Right atrium auricular region (tissue), 2 donors: Measurements from ENCODE around the gene SYNPO2. TPM values are rescaled to one million over a fixed set of nuclear protein-coding genes. Genes with fewer than 3 reads are reported as not detected.
"Not testable (repeated sequence)": the region's sequence is repeated elsewhere in the genome, so short reads cannot be mapped to it uniquely, and the experiment has no call there.

Experiments
- DNase-seq: peaks from one replicate; pipeline ENCODE4 v3.0.0-alpha.2; 2019; ENCODE audit warnings: low spot score
- H3K27ac ChIP-seq, 2 donors: fragments of 200-600 bp; sonication (generic); 1 replicate in 1 of 2; 2 replicates in 1 of 2; pipeline ENCODE4 v1.5.1; 2016 to 2019
- H3K27me3 ChIP-seq, 2 donors: fragments of 200-600 bp; sonication (generic); one replicate each; pipeline versions ENCODE4 v1.5.1 to v1.6.0; 2017 to 2019
- H3K36me3 ChIP-seq: fragments of 200-600 bp; sonication (generic); one replicate; pipeline ENCODE4 v1.5.1; 2016
- H3K4me1 ChIP-seq, 2 donors: fragments of 200-600 bp; sonication (generic); one replicate each; pipeline versions ENCODE4 v1.5.1 to v1.6.0; 2017 to 2019
- H3K4me3 ChIP-seq, 2 donors: fragments of 200-600 bp; sonication (generic); 1 replicate in 1 of 2; 2 replicates in 1 of 2; pipeline ENCODE4 v1.5.1; 2017 to 2019; ENCODE audit warnings: mild to moderate bottlenecking in 1 of 2, moderate library complexity in 1 of 2
- H3K9me3 ChIP-seq, 2 donors: fragments of 200-600 bp; sonication (generic); one replicate each; pipeline ENCODE4 v1.5.1; 2019
- CTCF ChIP-seq, 2 donors: fragments of 200-600 bp; sonication (generic); IDR thresholded peaks; one replicate each; pipeline ENCODE4 v1.5.1; 2019; ENCODE audit warnings: antibody characterized with exemption in 2 of 2
- total RNA-seq, 2 donors: library from RNA; depleted of rRNA; stranded (reverse); fragments of >200 nt; gene quantifications; one replicate each; pipeline ENCODE4 v1.1.0, GENCODE V29; 2016

SYNPO2 gene
- total RNA-seq, 2 donors from 2014 or later: 85.3 to 152 TPM

GRCh38 chr4:118867311-118868067 lies 21.2 kb upstream of the SYNPO2 start:
- H3K27me3 ChIP-seq: no peaks in the 10 kb centered on the region
- no peak for TF ChIP-seq CTCF (IDR thresholded peaks at IDR 0.05)

GRCh38 chr4:118869808-118870342 lies 18.8 kb upstream of the SYNPO2 start:
- Histone ChIP-seq H3K9me3 (no peaks in the 10 kb centered on the region), H3K4me3 (no peak overlapping the region), H3K4me1 (peaks cover 0 to 9% of the 10 kb centered on the region in 2 donors), H3K27me3 (no peaks in the 10 kb centered on the region), H3K36me3 (no peaks in the 10 kb centered on the region), H3K27ac (no peak overlapping the region)
- no peak for TF ChIP-seq CTCF (IDR thresholded peaks at IDR 0.05)
- no peak for DNase-seq

More at GRCh38 chr4:118867311-118868067, 21.2 kb upstream of the SYNPO2 start:
- DNase-seq: no peak
- no peak overlapping the region for H3K4me3 ChIP-seq
- no peaks in the 10 kb centered on the region for H3K9me3 ChIP-seq
- no peak overlapping the region for H3K27ac ChIP-seq
- peaks cover 0 to 9% of the 10 kb centered on the region in 2 donors for H3K4me1 ChIP-seq
- H3K36me3 ChIP-seq: no peaks in the 10 kb centered on the region

GRCh38 chr4:118872181-118872580 lies 16.5 kb upstream of the SYNPO2 start:
- no peak for DNase-seq
- Histone ChIP-seq H3K27me3 (no peaks in the 10 kb centered on the region), H3K9me3 (no peaks in the 10 kb centered on the region), H3K36me3 (no peaks in the 10 kb centered on the region), H3K27ac (no peak overlapping the region), H3K4me3 (no peak overlapping the region), H3K4me1 (peaks cover 0 to 6% of the 10 kb centered on the region in 2 donors)
- no peak for TF ChIP-seq CTCF (IDR thresholded peaks at IDR 0.05)

GRCh38 chr4:118877797-118878196 lies 10.9 kb upstream of the SYNPO2 start:
- DNase-seq: no peak
- Histone ChIP-seq H3K4me1 (no peaks in the 10 kb centered on the region), H3K4me3 (no peak overlapping the region), H3K27me3 (no peaks in the 10 kb centered on the region), H3K27ac (no peak overlapping the region), H3K36me3 (no peaks in the 10 kb centered on the region), H3K9me3 (no peaks in the 10 kb centered on the region)
- no peak for TF ChIP-seq CTCF (IDR thresholded peaks at IDR 0.05)

GRCh38 chr4:118878507-118878906 lies 10.1 kb upstream of the SYNPO2 start:
- H3K36me3 ChIP-seq, H3K4me3 ChIP-seq, H3K9me3 ChIP-seq, H3K27ac ChIP-seq, H3K27me3 ChIP-seq, H3K4me1 ChIP-seq, DNase-seq: not testable (repeated sequence)

- H3K36me3 ChIP-seq: no peaks in the 10 kb centered on the region
- H3K4me1 ChIP-seq: no peaks in the 10 kb centered on the region
- no peak for TF ChIP-seq CTCF (IDR thresholded peaks at IDR 0.05)
- no peak for DNase-seq
- no peaks in the 10 kb centered on the region for H3K9me3 ChIP-seq
- H3K4me3 ChIP-seq: no peak overlapping the region
- H3K27ac ChIP-seq: no peak overlapping the region
- no peaks in the 10 kb centered on the region for H3K27me3 ChIP-seq
Measured at GRCh38 chr4:118879409-118879808, 9.2 kb upstream of the SYNPO2 start.
